ENCODE data around the gene ELK3. TPM values are rescaled to one million over a fixed set of nuclear protein-coding genes. Genes with fewer than 3 reads are reported as not detected.

The ELK3 gene
- total RNA-seq, 2 experiments from 2014 or later = 26.8 to 31.5 TPM

Other genes with a start within 250 kb of the ELK3 start
- gene HAL, start 198.0 kb upstream of the ELK3 start, total RNA-seq = under 1 TPM; 0.25 to 0.95 TPM
- 10 to 100 TPM; 43.0 to 44.0 TPM for gene LTA4H, start 158.8 kb upstream of the ELK3 start, total RNA-seq
- gene CDK17, start 206.1 kb downstream of the ELK3 start, total RNA-seq = 100 to 1,000 TPM; 112 to 113 TPM